CD1c-positive myeloid dendritic cell (primary cell): ENCODE results near the gene IDH2.
A peak's percentile ranks its signal among the peaks of the same experiment; 100 is the strongest.

Experiments used
- DNase-seq: peaks from one replicate; pipeline ENCODE4 v3.0.0-alpha.2; 2016; ENCODE audit errors: extremely low spot score

Gene IDH2

GRCh38 chr15:90064911-90065681 is 37.2 kb downstream of the IDH2 start:
- DNase-seq, result peak; percentile 74

- DNase-seq, result peak; percentile 96
Observed at GRCh38 chr15:90063770-90064247, 38.5 kb downstream of the IDH2 start.

- DNase-seq, result no peak
Observed at GRCh38 chr15:90062973-90063769, 39.1 kb downstream of the IDH2 start.

- DNase-seq, result no peak
Observed at GRCh38 chr15:90062462-90062932, 39.8 kb downstream of the IDH2 start.

- DNase-seq, result no peak
Observed at GRCh38 chr15:90062023-90062442, 40.2 kb downstream of the IDH2 start.

GRCh38 chr15:90060797-90061196 is 41.5 kb downstream of the IDH2 start:
- peak; percentile 21 for DNase-seq

- DNase-seq, result peak; percentile 97
Observed at GRCh38 chr15:90059208-90059985, 42.9 kb downstream of the IDH2 start.

GRCh38 chr15:90058775-90059174 is 43.5 kb downstream of the IDH2 start:
- peak; percentile 35 for DNase-seq

GRCh38 chr15:90058308-90058707 is 44.0 kb downstream of the IDH2 start:
- peak; percentile 65 for DNase-seq

GRCh38 chr15:90056529-90056928 is 45.7 kb downstream of the IDH2 start:
- DNase-seq, result no peak

- no peak for DNase-seq
Observed at GRCh38 chr15:90055182-90055581, 47.1 kb downstream of the IDH2 start.

GRCh38 chr15:90054618-90055097 is 47.6 kb downstream of the IDH2 start:
- DNase-seq, result no peak

- no peak for DNase-seq
Observed at GRCh38 chr15:90053685-90054466, 48.4 kb downstream of the IDH2 start.

GRCh38 chr15:90051874-90052273 is 50.4 kb downstream of the IDH2 start:
- DNase-seq, result no peak

GRCh38 chr15:90049666-90050604 is 52.3 kb downstream of the IDH2 start:
- DNase-seq, result no peak

- no peak for DNase-seq
Observed at GRCh38 chr15:90049030-90049429, 53.2 kb downstream of the IDH2 start.

GRCh38 chr15:90047956-90048575 is 54.2 kb downstream of the IDH2 start:
- no peak for DNase-seq

GRCh38 chr15:90046911-90047392 is 55.3 kb downstream of the IDH2 start:
- no peak for DNase-seq

- DNase-seq, result no peak
Observed at GRCh38 chr15:90046289-90046688, 56.0 kb downstream of the IDH2 start.
